RPMI8226 (cell line): ENCODE measurements around the gene HAUS5.
A peak's percentile ranks its signal among the peaks of the same experiment; 100 is the strongest.

Experiments
- DNase-seq: peaks from one replicate; pipeline ENCODE4 v3.0.0-alpha.2; 2015

Gene HAUS5

DNA sequence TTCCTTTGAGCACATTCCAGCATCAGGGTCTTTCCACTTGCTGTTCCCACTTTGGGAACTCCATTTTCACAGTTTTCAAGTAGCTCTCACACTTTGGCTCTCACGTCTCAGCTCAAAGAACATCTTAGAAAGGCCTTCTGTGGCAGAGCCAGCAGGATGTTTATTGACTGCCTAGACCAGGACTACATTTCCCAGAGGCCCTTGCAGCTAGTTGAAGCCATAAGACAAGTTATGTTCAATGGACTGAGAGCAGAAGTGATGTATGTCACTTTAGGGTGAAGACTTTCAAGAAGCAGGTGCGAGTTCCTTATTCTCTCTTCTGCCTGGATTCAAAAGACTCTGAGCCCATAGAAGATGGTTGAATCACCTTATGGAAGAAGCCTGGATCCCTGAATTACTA lies 4.3 kb upstream of the HAUS5 start:
- no peak for DNase-seq

DNA sequence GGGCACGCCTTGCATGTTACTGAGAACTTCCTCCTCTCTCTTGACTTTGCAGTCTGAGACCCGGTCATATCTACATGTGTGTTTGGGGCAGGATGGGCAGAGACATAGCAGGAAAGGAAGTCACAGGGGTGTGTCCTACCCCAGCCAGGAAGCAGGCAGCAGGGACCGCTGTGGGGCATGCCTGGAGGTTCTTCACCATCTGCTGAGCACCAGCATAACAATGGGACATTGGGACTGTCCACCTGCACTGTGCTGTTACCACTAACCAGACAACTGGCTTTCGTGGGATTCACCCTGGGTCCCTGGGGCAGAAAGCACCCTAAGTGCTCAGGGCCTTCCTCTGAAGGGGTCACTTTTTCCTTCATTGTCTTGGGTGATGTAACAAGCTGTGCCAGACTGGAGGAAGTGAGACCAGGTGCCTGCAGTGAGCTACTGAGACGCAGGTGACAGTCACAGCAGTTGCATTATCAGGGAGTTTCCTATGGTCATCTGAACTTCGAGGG lies 2.6 kb upstream of the HAUS5 start:
- peak; percentile 39 for DNase-seq

DNA sequence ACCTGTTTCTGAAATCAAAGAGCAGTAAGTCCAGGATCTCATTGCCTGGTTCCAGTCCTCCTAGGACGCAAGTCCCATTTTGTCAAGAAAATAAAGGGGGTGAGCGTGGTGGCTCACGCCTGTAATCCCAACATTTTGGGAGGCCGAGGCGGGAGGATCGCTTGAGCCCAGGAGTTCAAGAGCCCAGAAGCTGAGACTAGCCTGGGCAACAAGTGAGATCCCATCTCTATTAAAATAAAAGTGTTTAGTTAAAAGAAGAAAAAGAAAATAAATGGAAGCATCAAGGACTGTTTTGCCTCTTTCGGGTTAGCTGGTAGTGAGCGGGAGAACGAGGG lies 344 bp upstream of the HAUS5 start:
- DNase-seq, result no peak

DNA sequence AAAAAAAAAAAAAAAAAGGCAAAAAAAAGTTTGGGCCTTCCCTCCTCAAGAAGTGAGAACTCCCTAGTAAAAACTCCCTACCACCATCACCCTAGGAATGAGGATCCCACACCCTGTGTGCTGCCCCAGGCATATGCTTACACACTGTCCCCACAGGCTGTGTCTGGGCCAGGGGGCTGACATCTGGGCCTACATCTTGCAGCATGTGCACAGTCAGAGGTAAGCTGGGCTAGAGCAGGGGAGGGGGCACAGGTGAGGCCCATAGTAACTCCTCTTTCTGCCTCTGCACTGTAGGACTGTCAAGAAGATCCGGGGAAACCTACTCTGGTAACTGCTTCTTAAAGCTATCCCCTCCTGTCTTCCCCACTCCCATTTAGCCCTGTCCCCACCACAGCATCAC lies 1.0 kb downstream of the HAUS5 start:
- DNase-seq, result no peak

DNA sequence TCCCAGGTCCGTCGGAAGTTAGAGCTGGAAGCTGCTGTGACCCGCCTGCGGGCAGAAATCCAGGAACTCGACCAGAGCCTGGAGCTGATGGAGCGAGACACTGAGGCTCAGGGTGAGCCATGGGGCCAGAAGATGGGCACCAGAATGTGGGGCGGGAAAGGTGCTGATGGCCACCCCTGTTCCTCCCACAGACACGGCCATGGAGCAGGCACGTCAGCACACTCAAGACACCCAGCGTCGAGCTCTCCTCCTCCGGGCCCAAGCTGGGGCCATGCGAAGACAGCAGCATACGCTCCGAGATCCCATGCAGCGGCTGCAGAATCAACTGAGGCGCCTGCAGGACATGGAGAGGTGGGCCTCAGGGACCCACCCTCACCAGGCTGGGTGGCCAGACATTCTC lies 2.5 kb downstream of the HAUS5 start:
- DNase-seq, result no peak

DNA sequence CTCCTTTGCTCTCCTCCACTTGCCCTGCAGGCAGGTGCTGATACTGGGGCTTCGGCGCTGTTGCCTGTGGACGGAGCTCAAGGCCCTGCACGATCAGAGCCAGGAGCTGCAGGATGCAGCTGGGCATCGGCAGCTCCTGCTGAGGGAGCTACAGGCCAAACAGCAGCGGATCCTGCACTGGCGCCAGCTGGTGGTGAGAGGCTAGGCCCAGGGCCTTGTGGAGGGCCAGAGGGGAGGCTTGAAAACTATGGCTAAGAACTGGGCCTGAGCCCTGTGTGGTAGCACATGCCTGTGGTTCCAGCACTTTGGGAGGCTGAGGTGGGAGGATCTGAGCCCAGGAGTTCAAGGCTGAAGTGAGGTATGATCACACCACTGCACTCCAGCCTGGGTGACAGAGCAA lies 6.3 kb downstream of the HAUS5 start:
- DNase-seq, result no peak

DNA sequence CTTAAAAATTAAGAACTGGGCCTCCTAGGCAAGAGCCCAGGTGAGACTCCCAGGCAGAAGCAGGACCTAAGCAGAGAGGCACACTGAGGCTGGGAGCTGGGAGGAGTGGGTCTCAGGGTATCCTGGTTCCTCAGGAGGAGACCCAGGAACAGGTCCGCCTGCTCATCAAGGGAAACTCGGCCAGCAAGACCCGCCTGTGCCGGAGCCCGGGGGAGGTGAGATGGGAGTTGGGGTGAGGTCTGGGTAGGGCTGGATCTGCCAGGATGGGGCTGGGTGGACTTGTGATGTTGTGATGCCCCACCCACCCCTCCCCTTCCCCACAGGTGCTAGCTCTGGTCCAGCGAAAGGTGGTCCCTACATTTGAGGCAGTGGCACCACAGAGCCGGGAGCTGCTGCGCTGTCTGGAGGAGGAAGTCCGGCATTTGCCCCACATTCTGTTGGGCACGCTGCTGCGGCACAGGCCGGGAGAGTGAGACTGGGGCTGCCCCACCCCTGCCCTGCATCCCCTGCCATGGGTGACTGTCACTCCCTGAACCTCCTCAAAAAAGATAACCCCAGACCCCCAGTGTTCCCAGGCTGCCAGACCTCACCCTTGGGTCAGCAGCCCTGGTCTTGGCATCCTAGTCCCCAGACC lies 6.9 kb downstream of the HAUS5 start:
- no peak for DNase-seq

DNA sequence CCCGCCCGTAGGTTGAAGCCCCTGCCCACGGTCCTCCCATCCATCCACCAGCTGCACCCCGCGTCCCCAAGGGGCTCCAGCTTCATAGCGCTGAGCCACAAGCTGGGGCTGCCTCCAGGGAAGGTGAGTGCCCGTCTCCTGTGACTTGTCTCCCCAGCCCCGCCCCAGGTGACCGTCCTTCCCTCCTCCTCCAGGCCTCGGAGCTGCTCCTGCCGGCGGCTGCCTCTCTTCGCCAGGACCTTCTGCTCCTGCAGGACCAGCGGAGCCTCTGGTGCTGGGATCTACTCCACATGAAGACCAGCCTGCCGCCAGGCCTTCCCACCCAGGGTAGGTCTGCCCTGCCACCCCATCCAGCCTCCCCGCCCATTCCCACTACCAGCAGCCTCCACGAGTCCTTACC lies 7.5 kb downstream of the HAUS5 start:
- DNase-seq, result no peak

DNA sequence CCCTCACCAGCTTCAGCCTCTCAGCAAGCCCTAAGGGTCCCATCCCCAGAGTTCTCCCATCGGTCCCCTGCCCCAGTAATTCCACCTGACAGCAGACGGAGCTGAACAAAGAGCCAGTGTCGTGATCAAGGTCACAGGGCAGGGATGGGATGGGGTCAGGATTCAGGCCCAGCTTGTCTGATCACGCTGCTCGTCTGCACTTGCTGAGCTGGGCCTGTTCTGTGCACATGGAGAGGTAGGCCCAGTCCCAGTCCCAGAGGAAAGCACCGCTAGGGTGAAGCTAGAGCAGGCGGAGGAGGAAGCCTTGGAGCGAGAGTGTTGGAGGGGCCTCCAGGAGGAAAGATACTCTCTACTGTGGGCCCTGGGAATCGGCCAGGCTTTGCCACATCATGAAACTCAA lies 9.2 kb downstream of the HAUS5 start:
- no peak for DNase-seq

DNA sequence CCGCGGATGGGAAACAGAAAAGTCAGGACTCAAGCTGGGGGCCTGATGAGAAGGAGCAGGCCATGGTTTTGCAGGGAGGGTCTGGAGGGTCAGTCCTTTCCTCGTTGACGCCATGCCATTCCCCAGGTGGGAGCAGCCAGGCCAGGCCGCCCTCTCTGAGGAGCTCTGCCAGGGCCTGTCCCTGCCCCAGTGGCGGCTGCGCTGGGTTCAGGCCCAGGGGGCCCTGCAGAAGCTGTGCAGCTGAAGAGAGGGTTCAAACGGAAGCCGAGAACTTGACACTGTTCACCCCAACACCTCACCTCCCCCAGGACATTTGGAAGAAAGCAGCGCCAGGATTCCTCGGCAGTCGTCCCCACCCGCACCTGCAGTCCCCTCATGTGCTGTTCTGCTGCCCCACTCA lies 10.2 kb downstream of the HAUS5 start:
- DNase-seq, result no peak

DNA sequence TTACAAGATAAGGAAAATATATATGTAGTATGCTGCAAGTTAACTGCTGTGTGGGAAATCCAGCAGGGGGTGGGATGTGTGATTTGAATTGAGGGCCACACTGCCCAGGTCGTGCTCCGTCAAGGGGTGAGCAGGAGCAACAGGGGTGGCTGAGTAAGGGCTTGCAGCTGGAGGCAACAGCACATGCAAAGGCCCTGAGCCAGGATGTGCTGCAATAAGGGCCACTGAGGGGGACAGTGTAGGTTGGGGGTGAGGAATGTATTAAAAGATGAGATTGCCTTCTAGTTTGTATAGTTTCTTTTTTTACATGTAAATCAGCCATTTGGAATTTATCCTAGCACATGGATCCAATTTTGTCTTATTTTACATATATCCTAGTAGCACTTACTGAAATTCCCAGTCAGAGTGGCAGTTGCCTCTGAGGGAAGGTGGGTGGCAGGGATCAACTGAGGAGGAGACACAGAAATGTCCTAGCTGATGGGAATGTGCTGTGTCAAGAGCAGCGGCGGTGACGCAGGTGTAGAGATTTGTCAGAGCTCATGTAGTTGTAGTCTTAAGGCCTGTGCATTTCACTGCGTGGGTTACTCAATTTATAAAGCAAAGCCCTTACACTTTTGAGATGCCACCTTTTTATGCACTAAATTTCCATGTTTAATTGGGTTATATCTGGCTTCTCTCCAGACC lies 10.9 kb downstream of the HAUS5 start:
- no peak for DNase-seq

DNA sequence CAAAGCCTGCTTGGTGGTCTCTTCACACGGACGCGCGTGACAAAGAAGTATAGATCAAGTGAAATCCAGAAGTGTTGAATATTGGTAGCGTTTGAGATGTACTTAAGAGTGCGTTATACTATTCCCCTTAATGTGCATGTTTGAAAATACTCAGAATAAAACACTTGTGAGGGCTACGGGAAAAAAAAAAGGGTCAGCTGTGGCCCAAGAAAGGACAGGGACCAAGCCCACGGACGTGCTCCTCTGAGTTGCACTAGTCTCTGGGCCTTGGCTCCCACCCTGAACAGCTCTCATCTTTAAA lies 15.7 kb downstream of the HAUS5 start:
- no peak for DNase-seq

DNA sequence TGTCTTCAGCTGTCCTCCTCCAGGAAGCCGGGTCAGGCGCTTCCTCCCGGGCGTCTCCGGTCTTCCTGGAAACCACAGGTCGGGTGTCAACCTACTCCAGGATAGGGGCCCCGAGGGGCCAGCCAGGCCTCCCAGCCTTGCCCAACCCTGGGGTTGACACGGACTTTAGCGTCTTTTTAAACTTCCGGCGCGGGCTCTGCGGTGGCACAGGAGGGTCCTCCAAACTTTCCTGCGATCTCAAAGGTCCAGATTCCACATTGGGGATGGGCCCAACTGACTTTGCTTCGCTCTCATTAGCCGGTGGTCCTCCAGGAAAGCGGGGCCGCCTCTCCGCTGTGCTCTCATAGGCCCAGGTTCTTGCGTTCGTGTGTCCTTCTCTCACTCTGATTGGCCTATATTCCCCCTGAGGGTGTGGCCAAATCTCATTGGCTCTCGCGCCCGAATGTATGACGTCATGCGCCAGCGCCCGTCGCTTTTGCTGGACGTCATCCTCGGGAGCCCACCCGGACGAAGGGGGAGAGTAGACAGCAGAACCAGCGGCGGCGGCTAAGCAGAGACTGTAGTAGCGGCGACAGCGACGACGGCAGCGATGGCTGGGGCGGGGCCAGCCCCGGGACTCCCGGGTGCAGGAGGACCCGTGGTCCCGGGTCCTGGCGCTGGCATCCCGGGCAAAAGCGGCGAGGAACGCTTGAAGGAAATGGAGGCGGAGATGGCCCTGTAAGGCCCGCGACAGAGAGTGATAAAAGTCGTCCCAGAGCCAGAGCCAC lies 16.2 kb downstream of the HAUS5 start, which contains the start of gene RBM42:
RBM42 (plus strand) TSS at position 472 of the 767 bp plus-strand sequence; CDS start at position 590, 118 bp downstream.
- DNase-seq, result peak; percentile 94

DNA sequence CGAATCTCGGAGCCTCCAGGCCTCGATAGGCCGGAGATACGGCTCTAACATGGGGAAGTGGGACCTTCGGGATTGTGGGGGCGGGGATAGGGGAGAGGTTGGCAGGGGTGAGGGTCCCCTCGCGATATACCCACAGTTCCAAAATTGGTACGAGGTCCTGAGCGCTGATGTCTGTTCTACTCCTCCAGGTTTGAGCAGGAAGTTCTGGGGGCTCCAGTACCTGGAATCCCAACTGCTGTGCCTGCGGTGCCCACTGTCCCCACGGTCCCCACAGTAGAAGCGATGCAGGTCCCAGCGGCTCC lies 16.7 kb downstream of the HAUS5 start:
- DNase-seq, result no peak

DNA sequence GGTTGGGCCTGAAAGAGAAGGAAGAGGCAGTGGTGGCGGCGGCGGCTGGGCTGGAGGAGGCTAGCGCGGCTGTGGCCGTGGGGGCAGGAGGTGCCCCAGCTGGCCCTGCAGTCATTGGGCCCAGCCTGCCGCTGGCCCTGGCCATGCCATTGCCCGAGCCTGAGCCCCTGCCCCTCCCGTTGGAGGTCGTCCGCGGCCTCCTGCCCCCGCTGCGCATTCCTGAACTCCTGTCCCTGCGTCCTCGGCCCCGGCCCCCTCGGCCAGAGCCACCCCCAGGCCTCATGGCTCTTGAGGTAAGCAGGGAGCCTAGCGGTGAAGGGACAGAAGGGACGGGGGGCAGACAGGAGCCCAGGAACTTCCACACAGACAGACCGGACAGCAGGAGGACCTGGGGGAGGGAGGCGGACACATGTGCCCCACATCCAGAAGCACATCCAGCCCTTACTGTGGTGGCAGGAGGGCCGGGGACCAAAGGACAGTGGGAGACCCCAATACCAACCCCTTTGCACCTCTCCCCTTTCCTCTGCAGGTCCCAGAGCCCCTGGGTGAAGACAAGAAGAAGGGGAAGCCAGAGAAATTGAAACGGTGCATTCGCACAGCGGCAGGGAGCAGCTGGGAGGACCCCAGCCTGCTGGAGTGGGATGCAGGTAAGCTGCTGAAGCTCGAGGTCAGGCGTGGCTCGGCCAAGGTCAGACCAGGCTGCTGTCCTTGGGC lies 21.3 kb downstream of the HAUS5 start:
- DNase-seq, result no peak

DNA sequence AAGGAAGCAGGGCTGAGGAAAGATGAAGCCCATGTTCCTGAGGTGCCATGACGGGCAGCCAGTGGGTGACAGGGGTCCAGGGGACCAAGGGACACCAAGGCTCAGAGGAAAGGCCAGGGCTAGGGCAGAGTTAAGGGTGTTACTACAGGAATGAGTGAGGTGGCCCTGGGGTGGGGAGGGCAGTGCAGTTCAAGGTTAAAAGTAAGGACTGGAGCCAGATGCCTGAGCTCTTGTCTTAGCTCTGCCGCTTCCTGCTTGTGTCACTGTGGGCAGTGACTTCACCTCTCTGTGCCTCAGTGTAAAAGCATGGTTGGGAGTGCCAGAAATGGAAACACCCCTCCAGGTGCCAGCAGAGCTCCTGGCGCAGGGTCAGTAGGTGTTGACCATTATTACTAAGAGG lies 24.1 kb downstream of the HAUS5 start:
- no peak for DNase-seq

DNA sequence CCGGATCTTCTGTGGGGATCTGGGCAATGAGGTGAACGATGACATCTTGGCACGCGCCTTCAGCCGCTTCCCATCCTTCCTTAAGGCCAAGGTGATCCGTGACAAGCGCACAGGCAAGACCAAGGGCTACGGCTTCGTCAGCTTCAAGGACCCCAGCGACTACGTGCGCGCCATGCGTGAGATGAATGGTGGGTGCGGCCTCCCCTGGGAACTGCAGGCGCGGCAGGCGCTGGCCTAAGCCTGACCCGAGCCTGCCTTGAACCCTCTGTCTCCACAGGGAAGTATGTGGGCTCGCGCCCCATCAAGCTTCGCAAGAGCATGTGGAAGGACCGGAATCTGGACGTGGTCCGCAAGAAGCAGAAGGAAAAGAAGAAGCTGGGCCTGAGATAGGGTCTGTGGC lies 24.6 kb downstream of the HAUS5 start:
- DNase-seq, result no peak

DNA sequence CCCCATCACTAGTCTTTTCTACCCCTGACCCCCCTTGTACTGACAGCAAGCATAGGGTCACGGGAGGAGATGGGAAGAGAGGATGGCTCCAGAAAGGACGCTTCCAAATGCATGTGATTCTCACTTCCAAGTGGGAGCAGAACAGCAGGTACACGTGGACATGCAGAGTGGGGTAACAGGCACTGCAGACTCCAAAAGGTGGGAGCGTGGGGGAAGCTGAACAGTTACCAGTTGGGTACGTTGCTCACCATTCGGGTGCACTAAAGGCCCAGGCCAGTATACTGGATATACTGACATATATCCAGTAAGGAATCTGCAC lies 26.7 kb downstream of the HAUS5 start:
- DNase-seq, result no peak

DNA sequence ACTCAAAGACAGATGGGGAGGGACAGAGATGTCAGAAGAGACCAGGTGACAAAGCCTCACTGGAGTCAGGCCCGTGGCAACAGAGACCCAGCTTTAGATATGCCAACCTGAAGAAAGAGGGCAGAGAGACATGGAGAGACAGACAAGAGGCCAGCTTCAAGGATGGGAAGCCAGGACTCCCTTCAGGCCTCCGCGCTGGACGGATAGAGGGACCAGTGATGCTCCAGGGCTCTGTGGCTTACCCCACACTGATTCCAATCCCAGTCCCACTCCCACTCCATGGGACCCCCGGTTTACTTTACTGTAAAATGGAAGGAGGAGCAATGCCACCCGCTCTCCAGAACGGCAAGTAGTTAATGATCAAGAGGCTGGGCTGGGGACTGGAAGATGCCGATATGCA lies 27.3 kb downstream of the HAUS5 start:
- no peak for DNase-seq

DNA sequence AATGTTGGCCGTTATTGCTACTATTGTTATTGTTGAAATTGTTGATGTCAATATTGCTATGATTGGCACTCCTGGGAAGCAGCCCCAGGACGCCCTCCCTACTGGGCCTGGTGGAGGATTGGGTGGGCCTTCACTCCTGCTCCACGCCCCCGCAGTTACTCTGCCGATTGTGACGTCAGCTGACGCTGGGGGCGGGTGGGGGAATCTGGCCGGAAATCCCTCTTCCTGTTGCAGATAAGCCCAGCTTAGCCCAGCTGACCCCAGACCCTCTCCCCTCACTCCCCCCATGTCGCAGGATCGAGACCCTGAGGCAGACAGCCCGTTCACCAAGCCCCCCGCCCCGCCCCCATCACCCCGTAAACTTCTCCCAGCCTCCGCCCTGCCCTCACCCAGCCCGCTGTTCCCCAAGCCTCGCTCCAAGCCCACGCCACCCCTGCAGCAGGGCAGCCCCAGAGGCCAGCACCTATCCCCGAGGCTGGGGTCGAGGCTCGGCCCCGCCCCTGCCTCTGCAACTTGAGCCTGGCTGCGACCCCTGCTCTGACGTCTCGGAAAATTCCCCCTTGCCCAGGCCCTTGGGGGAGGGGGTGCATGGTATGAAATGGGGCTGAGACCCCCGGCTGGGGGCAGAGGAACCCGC lies 29.1 kb downstream of the HAUS5 start, which contains the start of gene ETV2:
ETV2 (plus strand) TSS at position 231 of the 637 bp plus-strand sequence. CDS start 716 bp downstream, outside the sequence.
- no peak for DNase-seq

DNA sequence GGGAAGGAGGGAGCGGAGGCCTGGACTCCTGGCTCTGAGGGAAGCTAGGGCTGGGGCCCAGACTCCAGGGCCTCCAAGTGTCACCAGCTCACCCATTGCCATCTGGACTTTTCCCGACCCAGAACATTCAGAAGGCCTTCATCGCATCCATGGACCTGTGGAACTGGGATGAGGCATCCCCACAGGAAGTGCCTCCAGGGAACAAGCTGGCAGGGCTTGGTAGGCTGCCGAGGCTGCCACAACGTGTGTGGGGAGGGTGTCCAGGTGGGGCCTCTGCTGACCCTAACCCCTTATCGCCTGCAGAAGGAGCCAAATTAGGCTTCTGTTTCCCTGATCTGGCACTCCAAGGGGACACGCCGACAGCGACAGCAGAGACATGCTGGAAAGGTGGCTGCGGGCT lies 29.8 kb downstream of the HAUS5 start:
- no peak for DNase-seq

DNA sequence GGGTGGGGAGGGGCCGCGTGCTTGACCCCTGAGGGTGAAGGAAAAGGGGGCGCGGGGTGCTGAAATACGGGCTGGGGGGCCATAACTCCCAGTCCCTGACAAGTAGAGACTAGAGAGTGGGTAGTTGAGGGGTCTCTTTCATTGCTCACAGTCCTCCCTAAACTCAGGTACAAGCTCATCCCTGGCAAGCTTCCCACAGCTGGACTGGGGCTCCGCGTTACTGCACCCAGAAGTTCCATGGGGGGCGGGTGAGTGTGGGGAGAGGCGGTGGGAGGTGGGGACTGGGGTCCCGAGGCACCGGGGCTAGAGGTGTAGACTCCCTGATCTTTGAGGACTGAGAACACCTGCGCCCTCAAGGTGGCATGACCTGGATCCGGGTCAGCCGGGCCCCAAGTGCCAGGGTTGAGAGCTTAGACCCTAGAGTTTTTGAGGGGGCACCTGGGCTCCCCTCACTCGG lies 30.3 kb downstream of the HAUS5 start:
- no peak for DNase-seq
